Immature natural killer cell (primary cell): Measurements from ENCODE around the gene FSD1L. TPM values are rescaled to one million over a fixed set of nuclear protein-coding genes. Genes with fewer than 3 reads are reported as not detected.
"Not testable (repeated sequence)": the region's sequence is repeated elsewhere in the genome, so short reads cannot be mapped to it uniquely, and the experiment has no call there.

Experiments
- DNase-seq, 3 donors: peaks; one replicate each; pipeline ENCODE4 v3.0.0; 2022; ENCODE audit warnings: mixed read lengths in 1 of 3
- H3K27ac Mint-ChIP-seq, 6 donors: one replicate each; pipeline ENCODE4 v1.8.0; 2020; ENCODE audit warnings: mixed read lengths in 6 of 6, mild to moderate bottlenecking in 5 of 6, inconsistent platforms in 4 of 6, moderate library complexity in 3 of 6
- H3K27me3 Mint-ChIP-seq, 3 donors: one replicate each; pipeline ENCODE4 v1.8.0; 2020 to 2021; ENCODE audit warnings: low read depth in 3 of 3, mild to moderate bottlenecking in 3 of 3, mixed read lengths in 3 of 3, moderate library complexity in 3 of 3, inconsistent platforms in 1 of 3
- H3K36me3 Mint-ChIP-seq, 3 donors: one replicate each; pipeline ENCODE4 v1.8.0; 2020; ENCODE audit warnings: mixed read lengths in 3 of 3, inconsistent platforms in 2 of 3, mild to moderate bottlenecking in 2 of 3
- H3K4me1 Mint-ChIP-seq, 2 donors: one replicate each; pipeline ENCODE4 v1.8.0; 2020; ENCODE audit warnings: inconsistent platforms in 2 of 2, mild to moderate bottlenecking in 2 of 2, mixed read lengths in 2 of 2, moderate library complexity in 1 of 2
- H3K4me3 Mint-ChIP-seq, 5 donors: one replicate each; pipeline ENCODE4 v1.8.0; 2020; ENCODE audit warnings: mild to moderate bottlenecking in 5 of 5, mixed read lengths in 5 of 5, inconsistent platforms in 3 of 5, moderate library complexity in 3 of 5
- H3K9me3 Mint-ChIP-seq, 6 donors: one replicate each; pipeline ENCODE4 v1.8.0; 2020; ENCODE audit warnings: mild to moderate bottlenecking in 6 of 6, mixed read lengths in 6 of 6, inconsistent platforms in 4 of 6, moderate library complexity in 3 of 6
- polyA plus RNA-seq, 3 donors: library from polyadenylated mRNA; unstranded; fragments of 300-500 nt; fragmentation: Illumina TruSeq; gene quantifications; one replicate each; pipeline ENCODE4 v1.2.3, GENCODE V29; 2021

The FSD1L gene
- polyA plus RNA-seq, 3 donors from 2014 or later: 0.26 to 4.7 (median 0.91) TPM

DNA sequence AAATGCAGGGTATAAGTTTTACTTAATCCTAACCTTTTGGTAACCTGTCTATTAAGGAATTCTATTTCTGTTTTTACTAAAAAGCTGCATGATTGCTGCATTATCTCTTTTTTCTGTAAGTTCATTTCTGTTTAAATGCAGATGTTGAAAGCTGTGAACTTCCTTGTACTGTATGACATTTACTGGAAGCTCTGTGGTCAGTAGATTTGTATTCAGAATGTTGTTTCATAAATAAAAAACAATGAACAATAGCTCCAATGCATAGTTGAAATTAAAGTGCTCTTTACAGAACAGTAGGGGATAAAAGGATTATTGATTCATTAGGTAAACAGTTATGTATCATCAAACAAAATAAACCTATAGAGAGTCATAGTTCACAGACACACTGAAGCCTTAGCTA is 63.6 kb downstream of the FSD1L start:
- Mint-ChIP-seq H3K4me1 (no peaks in the 10 kb centered on the region), H3K36me3 (peaks cover 0 to 7% (median 0%) of the 10 kb centered on the region in 3 donors), H3K9me3 (no peaks in the 10 kb centered on the region)

GRCh38 chr9:105515811-105516413 is 68.1 kb downstream of the FSD1L start:
- Mint-ChIP-seq H3K4me3 (no peak overlapping the region), H3K9me3 (peaks cover 0 to 1% (median 0%) of the 10 kb centered on the region in 6 donors), H3K4me1 (no peaks in the 10 kb centered on the region), H3K36me3 (peaks cover 0 to 10% (median 0%) of the 10 kb centered on the region in 3 donors), H3K27ac (no peak overlapping the region), H3K27me3 (peaks cover 0 to 4% (median 0%) of the 10 kb centered on the region in 3 donors)
- DNase-seq: no peak

More for the DNA sequence above, 63.6 kb downstream of the FSD1L start:
- Mint-ChIP-seq H3K27ac (no peak overlapping the region), H3K27me3 (peaks cover 0 to 2% (median 0%) of the 10 kb centered on the region in 3 donors), H3K4me3 (no peak overlapping the region)
- DNase-seq: no peak

GRCh38 chr9:105519710-105520369 is 72.0 kb downstream of the FSD1L start:
- not testable (repeated sequence) for H3K9me3 Mint-ChIP-seq, H3K4me1 Mint-ChIP-seq, H3K27me3 Mint-ChIP-seq, H3K4me3 Mint-ChIP-seq, H3K27ac Mint-ChIP-seq, H3K36me3 Mint-ChIP-seq
- DNase-seq: peak; percentile 40 to 47 (median 41)

DNA sequence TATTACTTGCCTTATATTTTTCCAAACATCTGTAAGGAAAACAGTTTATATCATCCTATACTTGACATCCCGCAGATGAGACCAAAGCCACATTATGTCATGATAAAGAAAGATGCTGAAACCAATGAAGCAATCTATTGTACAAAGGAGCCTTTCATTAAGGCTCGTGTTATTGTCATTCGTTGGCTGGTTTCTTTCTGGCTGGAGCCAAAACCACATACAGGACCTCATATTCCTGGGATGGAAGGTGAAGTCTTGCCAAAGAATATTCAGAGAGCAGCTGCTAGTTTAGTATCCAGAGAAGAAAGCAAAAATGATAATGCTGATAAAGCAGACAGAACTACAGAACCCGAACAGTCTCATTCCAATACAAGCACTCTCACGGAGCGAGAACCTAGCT is 73.2 kb downstream of the FSD1L start:
- H3K4me1 Mint-ChIP-seq, H3K9me3 Mint-ChIP-seq: not testable (repeated sequence)

GRCh38 chr9:105522618-105523385 is 75.0 kb downstream of the FSD1L start:
- not testable (repeated sequence) for H3K36me3 Mint-ChIP-seq, H3K27me3 Mint-ChIP-seq, H3K27ac Mint-ChIP-seq, H3K9me3 Mint-ChIP-seq, H3K4me1 Mint-ChIP-seq, H3K4me3 Mint-ChIP-seq, DNase-seq

More for the DNA sequence above, 73.2 kb downstream of the FSD1L start:
- not testable (repeated sequence) for H3K27ac Mint-ChIP-seq, H3K27me3 Mint-ChIP-seq, H3K36me3 Mint-ChIP-seq, H3K4me3 Mint-ChIP-seq, DNase-seq

DNA sequence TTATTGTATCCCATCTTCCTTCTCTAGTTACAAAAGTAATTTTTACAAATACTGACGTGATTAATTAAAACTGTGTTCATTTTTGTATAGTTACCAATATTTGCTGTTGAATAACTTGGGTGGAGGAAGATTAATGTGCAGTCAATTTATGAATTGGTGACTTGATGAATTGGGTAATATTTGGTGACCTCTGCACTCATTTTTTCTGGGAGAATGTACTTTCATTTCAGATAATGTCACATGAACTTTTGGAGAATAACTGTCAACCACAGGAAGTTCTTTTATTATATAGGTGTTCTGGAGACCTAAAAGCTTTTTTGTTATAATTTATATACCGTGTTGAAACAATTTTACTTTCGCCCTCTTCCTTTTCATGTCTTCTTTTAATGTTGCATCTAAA is 83.7 kb downstream of the FSD1L start:
- DNase-seq: peak in 1 of 3 donors; percentile 1
- Mint-ChIP-seq H3K4me3 (peak overlapping the region in 4 of 5 donors; percentile 34 to 59 (median 40)), H3K27ac (peak overlapping the region in 4 of 6 donors; percentile 9 to 80 (median 34)), H3K9me3 (no peaks in the 10 kb centered on the region), H3K27me3 (no peaks in the 10 kb centered on the region), H3K4me1 (peaks cover 19% of the 10 kb centered on the region in 2 donors), H3K36me3 (peaks cover 0 to 11% (median 0%) of the 10 kb centered on the region in 3 donors)

GRCh38 chr9:105535920-105536668 is 88.3 kb downstream of the FSD1L start:
- no peaks in the 10 kb centered on the region for H3K36me3 Mint-ChIP-seq
- H3K9me3 Mint-ChIP-seq: no peaks in the 10 kb centered on the region
- H3K27me3 Mint-ChIP-seq: peaks cover 0 to 1% (median 0%) of the 10 kb centered on the region in 3 donors
- no peak overlapping the region for H3K4me3 Mint-ChIP-seq
- H3K4me1 Mint-ChIP-seq: peaks cover 15 to 17% of the 10 kb centered on the region in 2 donors
- no peak overlapping the region for H3K27ac Mint-ChIP-seq
- DNase-seq: no peak

DNA sequence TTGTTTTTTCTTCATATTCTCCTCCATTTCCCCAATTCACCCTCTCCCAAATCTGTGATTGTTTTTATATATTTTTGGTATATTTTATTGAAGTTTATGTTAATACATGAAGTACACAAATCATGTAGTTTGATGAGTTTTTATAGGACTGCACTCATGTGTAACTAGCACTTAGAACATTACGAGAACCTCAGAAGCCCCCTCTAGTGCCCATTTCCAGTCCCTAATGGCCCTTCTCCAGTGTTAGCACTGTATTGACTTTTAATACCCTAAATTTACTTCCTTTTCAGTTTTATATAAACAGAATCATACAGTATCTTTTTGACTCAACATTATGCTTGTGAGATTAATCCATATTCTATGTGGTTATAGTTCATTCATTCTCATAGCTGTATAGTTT is 91.6 kb downstream of the FSD1L start:
- peaks cover 0 to 1% (median 0%) of the 10 kb centered on the region in 3 donors for H3K27me3 Mint-ChIP-seq
- H3K27ac Mint-ChIP-seq: no peak overlapping the region
- no peaks in the 10 kb centered on the region for H3K36me3 Mint-ChIP-seq
- no peaks in the 10 kb centered on the region for H3K4me1 Mint-ChIP-seq
- H3K9me3 Mint-ChIP-seq: no peaks in the 10 kb centered on the region
- DNase-seq: peak in 1 of 3 donors; percentile 1
- no peak overlapping the region for H3K4me3 Mint-ChIP-seq

DNA sequence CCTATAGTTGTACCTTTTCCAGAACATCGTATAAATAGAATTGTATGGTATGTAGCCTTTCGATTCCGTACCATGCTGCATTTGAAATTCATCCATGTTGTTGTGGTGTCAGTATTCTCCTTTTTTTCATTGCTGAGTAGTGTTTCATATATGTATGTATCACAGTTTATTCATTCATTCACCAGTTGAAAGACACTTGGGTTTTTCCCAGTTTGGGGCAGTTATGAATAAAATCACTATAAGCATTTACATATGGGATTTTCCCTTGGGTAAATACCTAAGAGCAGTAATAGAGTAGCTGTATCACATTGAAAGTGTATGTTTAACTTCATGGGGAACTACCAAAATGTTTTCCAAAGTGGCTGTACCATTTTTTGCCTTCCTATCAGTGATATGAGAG is 94.0 kb downstream of the FSD1L start:
- Mint-ChIP-seq H3K27ac (no peak overlapping the region), H3K27me3 (peaks cover 0 to 2% (median 1%) of the 10 kb centered on the region in 3 donors), H3K36me3 (no peaks in the 10 kb centered on the region), H3K4me1 (no peaks in the 10 kb centered on the region), H3K9me3 (no peaks in the 10 kb centered on the region), H3K4me3 (no peak overlapping the region)
- DNase-seq: no peak

- no peak overlapping the region for H3K4me3 Mint-ChIP-seq
- DNase-seq: no peak
- no peak overlapping the region for H3K27ac Mint-ChIP-seq
- no peaks in the 10 kb centered on the region for H3K9me3 Mint-ChIP-seq
- H3K4me1 Mint-ChIP-seq: peaks cover 16 to 23% of the 10 kb centered on the region in 2 donors
- H3K36me3 Mint-ChIP-seq: no peaks in the 10 kb centered on the region
- H3K27me3 Mint-ChIP-seq: peaks cover 0 to 5% (median 3%) of the 10 kb centered on the region in 3 donors
These were observed 106.2 kb downstream of the FSD1L start for GRCh38 chr9:105554042-105554441.

- Mint-ChIP-seq H3K9me3 (peaks cover 0 to 11% (median 3%) of the 10 kb centered on the region in 6 donors), H3K4me3 (peak within 1 kb of the TSS; percentile 94 to 97 (median 97)), H3K27me3 (peaks cover 0 to 5% (median 3%) of the 10 kb centered on the region in 3 donors), H3K27ac (peak within 1 kb of the TSS; percentile 71 to 92 (median 88)), H3K36me3 (peaks cover 12 to 23% (median 18%) of the 10 kb centered on the region in 3 donors), H3K4me1 (peaks cover 19 to 32% of the 10 kb centered on the region in 2 donors)
- DNase-seq: peak; percentile 76 to 80 (median 77)
These were observed 110.2 kb downstream of the FSD1L start, which contains the start of gene FKTN for GRCh38 chr9:105557804-105558610. TSS of gene FKTN (plus strand) at chr9:105558131. CDS start at chr9:105575033, 16,902 bp downstream.

DNA sequence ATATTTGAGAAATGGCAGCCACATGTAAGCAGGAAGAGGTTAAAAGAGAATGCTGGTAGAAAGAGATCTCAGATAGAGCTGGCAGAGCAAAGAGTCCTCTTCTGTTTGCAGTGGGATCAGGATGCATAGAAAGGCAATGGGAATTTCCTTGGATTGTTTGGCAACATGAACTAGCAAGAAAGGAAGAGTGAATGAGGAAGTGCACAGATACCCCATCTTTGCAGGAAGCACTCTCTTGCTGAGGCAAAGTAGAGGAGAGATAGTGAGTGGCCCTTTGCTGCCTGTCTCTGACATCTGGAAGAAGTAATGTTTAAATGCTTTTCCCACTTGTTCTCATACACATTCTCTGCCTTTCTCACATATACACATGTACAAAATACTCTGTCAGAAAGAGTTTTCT is 124.6 kb downstream of the FSD1L start:
- H3K4me3 Mint-ChIP-seq: no peak overlapping the region

GRCh38 chr9:105579952-105580351 is 132.1 kb downstream of the FSD1L start:
- not testable (repeated sequence) for DNase-seq, H3K4me1 Mint-ChIP-seq, H3K4me3 Mint-ChIP-seq, H3K27ac Mint-ChIP-seq, H3K27me3 Mint-ChIP-seq, H3K9me3 Mint-ChIP-seq
- H3K36me3 Mint-ChIP-seq: peaks cover 17 to 29% (median 18%) of the 10 kb centered on the region in 3 donors

More for the DNA sequence above, 124.6 kb downstream of the FSD1L start:
- H3K4me1 Mint-ChIP-seq: no peaks in the 10 kb centered on the region
- no peak overlapping the region for H3K27ac Mint-ChIP-seq
- DNase-seq: no peak
- H3K36me3 Mint-ChIP-seq: peaks cover 28 to 41% (median 32%) of the 10 kb centered on the region in 3 donors
- no peaks in the 10 kb centered on the region for H3K27me3 Mint-ChIP-seq
- peaks cover 5 to 14% (median 9%) of the 10 kb centered on the region in 6 donors for H3K9me3 Mint-ChIP-seq
